HG02798 (cell line): ENCODE results near the gene CNPY3.

Source experiments
- ATAC-seq: cut with Tn5 transposase; IDR thresholded peaks from one replicate; pipeline ENCODE4 v1.9.1; 2021; ENCODE audit warnings: mild to moderate bottlenecking; ENCODE audit not compliant: unreplicated experiment, poor library complexity

Gene CNPY3

DNA sequence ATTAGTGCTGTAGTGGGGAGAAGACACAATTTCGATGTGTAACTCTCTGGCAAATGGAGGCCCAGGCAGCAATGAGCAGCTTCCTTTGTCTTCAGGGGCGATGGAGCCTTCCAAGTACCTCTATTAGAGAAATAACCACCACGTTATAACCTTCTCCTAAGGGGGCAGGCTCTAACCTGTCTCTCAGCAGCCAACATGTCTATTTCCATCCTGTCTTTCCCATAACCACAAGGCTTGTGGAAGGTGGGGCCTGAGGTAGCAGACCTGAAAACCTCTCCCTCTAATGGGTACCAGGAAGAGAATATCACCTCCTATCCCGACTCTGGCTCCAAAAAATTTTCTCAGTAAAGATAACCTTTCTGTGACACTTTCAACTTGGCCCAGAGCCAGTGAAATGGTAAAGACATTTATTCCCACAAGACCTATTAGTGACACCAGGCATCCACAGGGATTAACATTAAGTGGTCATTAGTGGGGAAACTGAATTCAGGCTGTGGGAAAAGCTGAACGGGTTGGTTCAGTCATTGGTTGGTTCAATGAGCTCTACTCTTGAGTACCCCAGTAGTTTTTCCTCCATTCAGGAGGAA lies 45.7 kb downstream of the CNPY3 start:
- ATAC-seq, result no peak

DNA sequence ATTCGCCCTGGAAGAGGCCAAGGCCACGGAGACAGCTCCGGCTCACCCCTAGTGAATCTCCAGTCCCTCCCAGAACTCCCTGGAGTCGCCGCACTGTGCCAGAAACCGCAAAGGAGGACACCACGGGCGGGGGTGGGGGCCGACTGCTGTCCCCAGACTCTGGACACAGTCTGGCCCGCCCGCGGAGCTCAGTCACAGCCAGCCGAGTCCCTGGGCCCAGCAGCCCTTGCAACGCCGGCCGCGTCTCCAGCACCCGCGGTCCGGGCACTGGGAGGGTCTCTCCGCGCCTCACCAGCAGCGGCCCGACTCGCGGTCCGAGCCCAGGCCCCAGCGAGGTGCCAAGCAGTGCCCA lies 49.2 kb downstream of the CNPY3 start:
- ATAC-seq, result peak; percentile 20

DNA sequence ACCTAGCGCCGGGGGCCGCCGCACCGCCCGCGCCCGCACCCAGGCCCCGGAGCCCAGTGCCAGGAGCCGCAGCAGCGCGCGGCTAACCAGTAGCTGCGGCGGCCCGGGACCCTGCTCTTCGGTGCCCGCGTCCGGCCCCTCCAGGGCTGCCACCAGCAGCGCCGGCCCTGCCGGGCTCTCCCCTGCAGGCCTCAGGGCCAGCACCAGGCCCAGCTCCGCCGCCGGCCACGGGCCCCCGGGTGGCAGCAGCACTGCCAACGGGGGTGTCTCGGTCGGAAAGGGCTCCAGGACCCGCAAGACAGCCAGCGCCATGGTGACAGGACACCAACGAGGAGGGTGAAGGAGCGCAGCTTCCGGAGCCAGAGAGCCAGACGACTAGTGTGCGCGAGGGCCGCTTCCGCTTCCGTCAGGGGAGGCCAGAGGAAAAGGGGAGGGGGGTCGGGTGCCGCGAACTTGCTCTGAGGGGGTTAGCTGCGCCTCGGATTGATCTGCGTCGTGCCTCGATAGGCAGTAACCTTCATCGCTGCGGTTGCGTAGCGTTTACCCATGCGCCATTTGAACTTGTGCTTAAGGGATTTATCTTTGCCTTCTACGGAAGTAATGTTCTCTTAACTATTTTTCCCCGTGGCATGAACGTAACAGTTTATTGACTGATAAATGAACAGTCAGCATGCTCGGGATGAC lies 49.7 kb downstream of the CNPY3 start, which contains the start of gene PEX6:
Gene PEX6, minus strand, starts transcription at position 343 of the 684 bp plus-strand sequence. Its CDS starts 31 bp downstream, at position 312.
- peak; percentile 94 for ATAC-seq

DNA sequence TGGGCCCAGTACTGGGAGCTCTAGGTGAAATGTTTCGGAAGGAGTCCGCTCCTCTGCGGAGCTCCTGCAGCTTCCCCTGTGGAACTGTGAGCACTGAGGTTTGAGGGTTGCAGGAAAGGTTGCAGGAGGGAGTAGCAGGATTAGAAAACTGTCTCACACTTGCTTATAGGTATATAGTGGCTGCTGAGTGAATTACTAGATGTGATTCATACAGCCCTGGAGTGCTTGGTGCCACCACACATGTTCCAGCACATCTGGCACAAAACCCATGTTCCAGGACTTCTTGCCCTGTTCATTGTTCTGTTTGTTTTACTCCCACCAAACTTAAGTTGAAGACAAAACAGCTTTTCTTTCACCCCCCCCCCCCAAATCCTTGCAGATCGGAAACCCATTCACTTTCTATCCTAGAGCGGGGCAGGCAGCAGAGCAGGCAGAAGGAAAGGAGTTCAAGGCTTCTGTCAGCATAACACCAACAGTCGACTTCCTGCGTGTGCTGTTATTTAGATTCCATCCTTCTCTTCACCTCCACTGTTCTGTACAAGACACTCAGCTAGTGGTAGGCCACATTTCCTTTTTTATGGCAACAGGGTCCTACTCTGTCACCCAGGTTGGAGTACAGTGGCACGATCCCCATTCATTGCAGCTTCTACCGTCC lies 50.4 kb downstream of the CNPY3 start:
- no peak for ATAC-seq

DNA sequence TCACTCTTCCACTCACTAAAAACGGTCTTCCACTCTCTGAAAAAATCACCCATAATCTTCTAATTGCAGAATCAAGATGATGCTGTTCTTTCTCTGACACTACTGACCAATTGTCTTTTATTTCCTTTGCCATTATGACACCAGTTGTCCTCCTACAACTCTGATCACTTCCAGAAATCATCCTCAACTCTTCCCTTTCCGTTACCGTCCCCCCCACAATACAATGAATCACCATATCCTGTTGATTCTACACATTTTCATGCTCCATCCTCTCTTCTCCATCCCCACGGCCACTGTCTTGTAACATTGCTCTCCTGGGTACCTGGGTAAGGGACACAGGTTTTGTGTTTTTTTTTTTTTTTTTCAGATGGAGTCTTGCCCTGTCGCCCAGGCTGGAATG lies 52.6 kb downstream of the CNPY3 start:
- no peak for ATAC-seq

DNA sequence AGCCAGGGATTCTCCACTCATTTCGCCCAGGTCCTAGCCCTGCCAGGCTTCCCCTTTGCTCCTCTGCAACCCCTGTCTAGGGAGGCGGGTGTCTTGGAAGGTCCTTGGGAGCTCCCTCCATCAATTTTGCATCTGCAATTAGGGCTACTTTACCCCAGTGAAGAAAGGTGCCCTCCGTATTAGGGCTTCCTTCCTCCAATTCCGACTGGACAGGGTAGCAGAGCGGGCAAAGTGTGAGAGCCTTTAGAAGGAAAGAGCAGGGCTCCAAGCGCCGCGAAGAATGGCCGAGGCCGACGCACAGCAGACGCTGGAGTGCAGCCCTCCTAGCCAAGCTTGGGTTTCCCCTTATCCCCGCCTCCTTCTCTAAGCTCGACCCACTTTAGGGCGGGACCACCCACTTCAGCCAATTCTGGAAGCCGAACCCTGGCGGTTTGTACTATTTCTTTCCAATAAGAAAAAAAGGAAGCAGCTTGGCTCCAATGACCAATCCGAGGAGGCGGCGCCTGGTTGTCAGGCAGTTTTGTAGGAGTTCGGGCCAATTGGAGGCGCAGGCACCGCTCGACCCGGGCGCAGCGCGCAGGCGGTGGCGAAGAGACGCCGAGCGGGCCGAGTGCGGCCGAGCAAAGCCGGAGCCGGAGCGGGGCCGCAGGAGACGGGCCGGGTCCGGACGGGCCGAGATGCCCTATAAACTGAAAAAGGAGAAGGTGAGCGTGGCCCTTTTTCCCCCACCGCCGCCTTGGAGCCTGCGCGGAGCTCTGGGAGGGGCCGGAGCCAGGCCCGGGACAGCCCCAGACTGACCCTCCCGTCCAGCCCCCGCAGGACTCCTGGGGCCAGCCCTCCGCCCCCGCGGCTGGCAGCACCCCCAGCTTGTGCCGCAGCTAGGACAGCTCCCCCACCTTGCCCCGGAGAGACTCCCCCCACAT lies 55.0 kb downstream of the CNPY3 start, which contains the start of gene PPP2R5D:
Gene PPP2R5D, plus strand, starts transcription at position 570 of the 923 bp plus-strand sequence. Its CDS starts 108 bp downstream, at position 678.
- ATAC-seq, result peak; percentile 94

DNA sequence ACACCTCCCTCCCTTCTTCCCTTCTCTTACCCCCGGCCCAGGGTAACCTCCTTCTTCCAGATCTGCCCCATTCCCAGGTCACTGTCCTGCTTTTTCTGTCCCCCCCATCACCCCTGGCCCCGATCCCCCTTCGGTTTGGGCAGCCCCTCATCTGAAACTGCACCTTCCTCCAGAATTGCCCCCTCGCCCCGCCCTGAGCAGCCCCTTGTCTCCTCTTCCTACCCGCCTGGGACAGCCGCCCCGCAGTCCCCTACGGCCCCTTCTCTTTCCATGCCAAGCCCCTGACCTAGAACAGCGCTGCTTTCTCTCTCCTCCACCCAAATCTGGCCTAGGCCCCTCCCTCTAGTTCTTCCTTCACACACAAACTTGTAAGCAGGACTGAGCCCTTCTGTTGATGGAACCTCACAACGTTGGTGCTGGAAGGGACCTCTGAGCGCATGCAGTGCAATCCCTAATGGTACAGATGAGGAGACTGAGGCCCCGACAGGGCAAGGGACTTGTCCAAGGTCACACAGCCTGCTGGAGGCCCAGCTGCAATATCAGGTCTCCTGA lies 55.7 kb downstream of the CNPY3 start:
- ATAC-seq, result no peak

DNA sequence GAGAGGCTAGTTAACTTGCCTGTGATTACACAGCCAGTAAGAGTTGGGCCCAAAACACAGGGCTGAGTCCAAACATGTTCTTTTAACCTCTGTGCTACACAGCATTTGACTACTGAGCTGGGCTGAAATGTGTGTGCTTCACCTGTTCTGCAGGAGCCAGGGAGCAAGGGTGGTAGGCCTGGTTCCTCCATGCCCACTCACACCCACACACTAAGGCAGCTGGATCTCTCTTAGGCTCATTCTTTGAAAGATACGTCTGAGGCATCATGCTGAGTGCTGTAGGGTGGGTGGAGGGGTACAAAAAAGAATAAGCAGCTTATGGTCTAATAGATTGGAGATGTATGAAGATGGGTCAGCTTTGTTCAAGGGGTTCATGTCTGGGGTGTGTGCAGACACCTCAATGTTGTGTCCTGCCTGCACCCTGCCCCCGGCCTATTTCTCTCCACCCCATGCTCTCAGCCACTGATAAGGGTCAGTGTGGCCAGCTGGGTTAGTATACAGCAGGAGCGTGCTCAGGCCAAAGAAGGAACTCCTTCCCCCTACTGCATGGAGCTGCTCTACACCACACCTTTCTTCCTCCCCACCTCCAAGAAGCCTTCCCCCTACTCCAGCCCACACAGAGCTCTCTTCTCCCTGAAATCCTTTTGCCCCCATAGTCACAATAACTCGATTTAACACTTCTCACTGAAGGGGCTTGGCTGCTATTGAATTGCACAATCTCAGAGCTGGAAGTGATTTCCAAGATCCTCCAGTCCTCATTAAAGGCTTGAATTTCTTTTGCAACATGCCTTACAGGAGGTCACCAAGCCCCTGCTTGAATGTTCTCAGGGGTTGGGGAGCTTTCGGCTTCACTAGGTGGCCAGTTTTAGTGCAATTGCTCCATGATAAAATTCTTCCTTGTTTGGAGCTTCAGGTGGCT lies 58.5 kb downstream of the CNPY3 start:
- no peak for ATAC-seq

DNA sequence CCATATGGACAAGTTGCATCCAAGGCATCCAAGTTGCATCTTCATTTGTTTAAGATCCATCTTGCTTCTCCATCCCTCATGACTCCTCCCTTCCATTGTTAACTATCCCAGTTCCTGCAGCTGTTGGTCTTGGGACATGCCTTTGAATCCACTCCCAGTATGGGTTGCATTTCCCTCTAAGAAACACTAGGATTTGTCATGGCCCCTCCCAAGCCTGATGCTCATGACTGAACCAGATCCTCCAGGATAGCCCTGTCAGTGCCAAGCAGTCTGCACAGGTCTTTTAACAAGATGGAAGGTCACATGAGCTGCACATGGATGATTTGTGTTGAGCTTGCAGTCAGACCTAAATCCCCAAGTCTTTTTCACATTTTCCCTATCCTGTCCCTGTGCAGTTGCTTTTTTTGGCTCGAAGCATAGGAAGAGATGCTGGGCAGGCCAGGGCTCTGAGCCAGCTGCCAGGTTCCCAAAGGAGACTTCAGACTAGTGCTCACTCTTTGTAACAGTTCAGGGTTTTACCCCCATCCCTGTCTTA lies 59.3 kb downstream of the CNPY3 start:
- no peak for ATAC-seq
